Activated T-helper 1 cell treated with anti-CD3 and anti-CD28 coated beads, Interleukin-12 subunit alpha, Interleukin-12 subunit beta, Interleukin-2, Interleukin-4 antibody, amounts not matched to agents 30 ng/mL and 10 ng/mL and 1 ng/mL, durations not matched to agents 14 hours and 24 hours and 36 hours (primary cell): ENCODE results near the gene CCDC144A. TPM values are rescaled to one million over a fixed set of nuclear protein-coding genes. Genes with fewer than 3 reads are reported as not detected.

Experiments used
- total RNA-seq: library from RNA; stranded (reverse); gene quantifications from 2 replicates; pipeline ENCODE4 v1.2.3, GENCODE V29; 2022

CCDC144A gene
- total RNA-seq, 1 donor from 2014 or later = 3.1 TPM

Other genes with a start within 250 kb of the CCDC144A start
- 1.6 TPM in 2 replicates for gene LRRC75A, start 198.0 kb upstream of the CCDC144A start, total RNA-seq
- gene ZNF287, start 121.0 kb upstream of the CCDC144A start, total RNA-seq = 4.8 and 7.1 TPM in 2 replicates
- 2.0 and 2.8 TPM in 2 replicates for gene ZNF624, start 36.4 kb upstream of the CCDC144A start, total RNA-seq